ENCODE results near the gene GZMA. TPM values are rescaled to one million over a fixed set of nuclear protein-coding genes. Genes with fewer than 3 reads are reported as not detected.

Gene GZMA
- polyA plus RNA-seq, 1 donor (not counting 4 experiments of a cell fraction or from before 2014, with no cell fraction given): not detected

- no peak overlapping the region for H3K27ac ChIP-seq (ENCODE audit: control insufficient read depth, insufficient read depth, low read length)
- no peaks in the 10 kb centered on the region for H3K27me3 ChIP-seq (ENCODE audit: control insufficient read depth, extremely low read depth, insufficient read depth, low read length)
- H3K9me3 ChIP-seq (ENCODE audit: control insufficient read depth, low read depth, low read length): no peaks in the 10 kb centered on the region
- TF ChIP-seq, protein P1, sequence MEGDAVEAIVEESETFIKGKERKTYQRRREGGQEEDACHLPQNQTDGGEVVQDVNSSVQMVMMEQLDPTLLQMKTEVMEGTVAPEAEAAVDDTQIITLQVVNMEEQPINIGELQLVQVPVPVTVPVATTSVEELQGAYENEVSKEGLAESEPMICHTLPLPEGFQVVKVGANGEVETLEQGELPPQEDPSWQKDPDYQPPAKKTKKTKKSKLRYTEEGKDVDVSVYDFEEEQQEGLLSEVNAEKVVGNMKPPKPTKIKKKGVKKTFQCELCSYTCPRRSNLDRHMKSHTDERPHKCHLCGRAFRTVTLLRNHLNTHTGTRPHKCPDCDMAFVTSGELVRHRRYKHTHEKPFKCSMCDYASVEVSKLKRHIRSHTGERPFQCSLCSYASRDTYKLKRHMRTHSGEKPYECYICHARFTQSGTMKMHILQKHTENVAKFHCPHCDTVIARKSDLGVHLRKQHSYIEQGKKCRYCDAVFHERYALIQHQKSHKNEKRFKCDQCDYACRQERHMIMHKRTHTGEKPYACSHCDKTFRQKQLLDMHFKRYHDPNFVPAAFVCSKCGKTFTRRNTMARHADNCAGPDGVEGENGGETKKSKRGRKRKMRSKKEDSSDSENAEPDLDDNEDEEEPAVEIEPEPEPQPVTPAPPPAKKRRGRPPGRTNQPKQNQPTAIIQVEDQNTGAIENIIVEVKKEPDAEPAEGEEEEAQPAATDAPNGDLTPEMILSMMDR (optimal IDR thresholded peaks at IDR 0.05 in 1 of 3, IDR thresholded peaks at IDR 0.05 in 1 of 3, conservative IDR thresholded peaks at IDR 0.05 in 1 of 3; ENCODE audit: extremely low read depth in 1 of 3, insufficient read depth in 2 of 3, low read length in 3 of 3): no peak
- TF ChIP-seq EZH2 (IDR thresholded peaks at IDR 0.05; ENCODE audit: low read length): no peak
- FAIRE-seq (no peak), DNase-seq (ENCODE audit: low read depth, low spot score) (no peak)
- no peaks in the 10 kb centered on the region for H3K79me2 ChIP-seq (ENCODE audit: control insufficient read depth, insufficient read depth, low read length)
- peaks cover 5% of the 10 kb centered on the region for H3K4me1 ChIP-seq (ENCODE audit: control insufficient read depth, extremely low read depth, insufficient read depth, low read length)
- H3K4me2 ChIP-seq (ENCODE audit: control insufficient read depth, extremely low read depth, insufficient read depth, low read depth, low read length): no peak overlapping the region
- H3K4me3 ChIP-seq (ENCODE audit: control insufficient read depth in 2 of 3, extremely low read depth in 1 of 3, insufficient read depth in 2 of 3, low read depth in 1 of 3, low read length in 3 of 3): no peak overlapping the region
- H4K20me1 ChIP-seq (ENCODE audit: control insufficient read depth, extremely low read depth, insufficient read depth, low read length): no peaks in the 10 kb centered on the region
- dilution Hi-C loops (cut with MboI; ENCODE audit: extremely low pct_ligation_motif_present, low sequenced_read_pairs): no loop called here
- no peaks in the 10 kb centered on the region for H3K36me3 ChIP-seq (ENCODE audit: control insufficient read depth in 2 of 2, extremely low read depth in 1 of 2, insufficient read depth in 2 of 2, low read length in 2 of 2)
- H3K9ac ChIP-seq (ENCODE audit: control insufficient read depth, extremely low read depth, insufficient read depth, low read length): no peak overlapping the region
- H3K9me1 ChIP-seq (ENCODE audit: control insufficient read depth, extremely low read depth, insufficient read depth, low read length): no peaks in the 10 kb centered on the region
- H2AFZ ChIP-seq (ENCODE audit: control insufficient read depth, low read length): no peak overlapping the region
Observed at GRCh38 chr5:55062039-55062779, 40.2 kb upstream of the GZMA start.

DNA sequence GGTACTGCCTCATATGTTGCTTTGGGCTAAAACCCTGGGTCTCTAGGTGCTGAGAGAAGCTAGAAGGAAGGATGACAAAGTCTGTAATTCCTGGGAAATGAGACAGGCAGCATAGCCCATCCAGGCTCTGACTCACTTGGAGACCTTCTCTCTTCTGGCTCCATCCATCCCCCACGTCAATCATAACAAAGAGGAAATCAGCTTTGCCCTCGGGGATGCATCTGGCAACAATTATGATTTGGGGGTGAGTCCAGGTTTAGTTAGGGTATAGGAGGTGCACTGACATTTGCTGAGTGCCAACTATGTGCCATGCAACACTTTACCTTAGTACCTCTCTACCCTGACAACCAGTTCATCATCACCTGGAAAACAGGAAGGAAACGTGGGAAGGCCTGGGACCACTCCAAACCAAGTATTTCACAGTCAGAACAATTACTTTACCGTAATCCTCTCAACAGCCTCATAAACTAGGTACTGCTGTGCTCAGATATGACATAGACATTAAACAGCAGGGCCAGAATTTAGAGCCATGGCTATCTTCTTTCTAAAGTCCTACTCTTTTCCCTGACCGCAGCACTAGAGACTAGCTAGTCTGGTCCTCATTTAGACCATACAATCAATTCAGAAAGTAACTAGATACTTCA is 39.1 kb upstream of the GZMA start:
- Histone ChIP-seq H3K27ac (ENCODE audit: control insufficient read depth, insufficient read depth, low read length) (no peak overlapping the region), H3K27me3 (ENCODE audit: control insufficient read depth, extremely low read depth, insufficient read depth, low read length) (no peaks in the 10 kb centered on the region), H3K36me3 (ENCODE audit: control insufficient read depth in 2 of 2, extremely low read depth in 1 of 2, insufficient read depth in 2 of 2, low read length in 2 of 2) (no peaks in the 10 kb centered on the region), H2AFZ (ENCODE audit: control insufficient read depth, low read length) (no peak overlapping the region), H4K20me1 (ENCODE audit: control insufficient read depth, extremely low read depth, insufficient read depth, low read length) (no peaks in the 10 kb centered on the region), H3K79me2 (ENCODE audit: control insufficient read depth, insufficient read depth, low read length) (no peaks in the 10 kb centered on the region), H3K9me1 (ENCODE audit: control insufficient read depth, extremely low read depth, insufficient read depth, low read length) (no peaks in the 10 kb centered on the region), H3K4me3 (ENCODE audit: control insufficient read depth in 2 of 3, extremely low read depth in 1 of 3, insufficient read depth in 2 of 3, low read depth in 1 of 3, low read length in 3 of 3) (no peak overlapping the region), H3K9ac (ENCODE audit: control insufficient read depth, extremely low read depth, insufficient read depth, low read length) (no peak overlapping the region), H3K9me3 (ENCODE audit: control insufficient read depth, low read depth, low read length) (no peaks in the 10 kb centered on the region), H3K4me2 (ENCODE audit: control insufficient read depth, extremely low read depth, insufficient read depth, low read depth, low read length) (no peak overlapping the region), H3K4me1 (ENCODE audit: control insufficient read depth, extremely low read depth, insufficient read depth, low read length) (peaks cover 5% of the 10 kb centered on the region)
- DNase-seq (ENCODE audit: low read depth, low spot score) (no peak), FAIRE-seq (peak; percentile 73)
- dilution Hi-C loops (cut with MboI; ENCODE audit: extremely low pct_ligation_motif_present, low sequenced_read_pairs): no loop called here
- TF ChIP-seq, protein P1 (optimal IDR thresholded peaks at IDR 0.05 in 1 of 3, IDR thresholded peaks at IDR 0.05 in 1 of 3, conservative IDR thresholded peaks at IDR 0.05 in 1 of 3; ENCODE audit: extremely low read depth in 1 of 3, insufficient read depth in 2 of 3, low read length in 3 of 3): no peak
- TF ChIP-seq EZH2 (IDR thresholded peaks at IDR 0.05; ENCODE audit: low read length): no peak

Measured in keratinocyte (primary cell).